HFF-Myc (cell line): ENCODE data around the gene STXBP1.

Experiments used
- DNase-seq: peaks from one replicate; pipeline ENCODE4 v3.0.0-alpha.2; 2011; ENCODE audit warnings: low read depth; ENCODE audit errors: extremely low read depth
- H3K4me3 ChIP-seq: replicated peaks from 2 replicates; pipeline ENCODE4 v1.5.1; 2011; ENCODE audit warnings: low read depth, mild to moderate bottlenecking, control low read depth, low read length
- CTCF ChIP-seq: IDR thresholded peaks from 2 replicates; pipeline ENCODE4 v1.5.1; 2012; ENCODE audit warnings: mild to moderate bottlenecking, low read depth, low read length, control low read depth; ENCODE audit errors: missing control alignments

The STXBP1 gene

GRCh38 chr9:127723444-127723843 lies 111.4 kb downstream of the STXBP1 start:
- no peak overlapping the region for H3K4me3 ChIP-seq
- no peak for TF ChIP-seq CTCF
- no peak for DNase-seq

- TF ChIP-seq CTCF, result no peak
- no peak for DNase-seq
- no peak overlapping the region for H3K4me3 ChIP-seq
These were observed 111.9 kb downstream of the STXBP1 start for GRCh38 chr9:127724012-127724411.

- H3K4me3 ChIP-seq, result no peak overlapping the region
- no peak for TF ChIP-seq CTCF
- DNase-seq, result no peak
These were observed 114.8 kb downstream of the STXBP1 start for GRCh38 chr9:127726871-127727270.

- no peak for DNase-seq
These were observed 116.7 kb downstream of the STXBP1 start for GRCh38 chr9:127728808-127729207.

GRCh38 chr9:127729522-127730256 lies 117.6 kb downstream of the STXBP1 start:
- no peak for DNase-seq
- TF ChIP-seq CTCF, result no peak
- no peak overlapping the region for H3K4me3 ChIP-seq

More at GRCh38 chr9:127728808-127729207, 116.7 kb downstream of the STXBP1 start:
- TF ChIP-seq CTCF, result no peak
- no peak overlapping the region for H3K4me3 ChIP-seq

- H3K4me3 ChIP-seq, result no peak overlapping the region
- TF ChIP-seq CTCF, result no peak
- DNase-seq, result no peak
These were observed 118.2 kb downstream of the STXBP1 start for GRCh38 chr9:127730262-127730661.
